OCI-M1 (cell line): ENCODE data around the gene TAT.

Experiments used
- DNase-seq: peaks from one replicate; lab custom pipeline; 2025; lab: John Stamatoyannopoulos, UW

The TAT gene

DNA sequence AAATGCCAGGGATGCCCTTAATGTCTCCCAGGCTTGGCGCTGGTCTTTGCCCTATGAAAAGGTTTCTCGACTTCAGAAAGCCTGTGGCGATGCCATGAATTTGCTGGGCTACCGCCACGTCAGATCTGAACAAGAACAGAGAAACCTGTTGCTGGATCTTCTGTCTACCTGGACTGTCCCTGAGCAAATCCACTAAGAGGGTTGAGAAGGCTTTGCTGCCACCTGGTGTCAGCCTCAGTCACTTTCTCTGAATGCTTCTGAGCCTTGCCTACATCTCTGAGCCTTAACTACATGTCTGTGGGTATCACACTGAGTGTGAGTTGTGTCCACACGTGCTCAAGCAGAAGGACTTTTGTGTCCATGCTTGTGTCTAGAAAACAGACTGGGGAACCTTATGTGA, 39.2 kb downstream of the TAT start:
- DNase-seq = peak; percentile 67

DNA sequence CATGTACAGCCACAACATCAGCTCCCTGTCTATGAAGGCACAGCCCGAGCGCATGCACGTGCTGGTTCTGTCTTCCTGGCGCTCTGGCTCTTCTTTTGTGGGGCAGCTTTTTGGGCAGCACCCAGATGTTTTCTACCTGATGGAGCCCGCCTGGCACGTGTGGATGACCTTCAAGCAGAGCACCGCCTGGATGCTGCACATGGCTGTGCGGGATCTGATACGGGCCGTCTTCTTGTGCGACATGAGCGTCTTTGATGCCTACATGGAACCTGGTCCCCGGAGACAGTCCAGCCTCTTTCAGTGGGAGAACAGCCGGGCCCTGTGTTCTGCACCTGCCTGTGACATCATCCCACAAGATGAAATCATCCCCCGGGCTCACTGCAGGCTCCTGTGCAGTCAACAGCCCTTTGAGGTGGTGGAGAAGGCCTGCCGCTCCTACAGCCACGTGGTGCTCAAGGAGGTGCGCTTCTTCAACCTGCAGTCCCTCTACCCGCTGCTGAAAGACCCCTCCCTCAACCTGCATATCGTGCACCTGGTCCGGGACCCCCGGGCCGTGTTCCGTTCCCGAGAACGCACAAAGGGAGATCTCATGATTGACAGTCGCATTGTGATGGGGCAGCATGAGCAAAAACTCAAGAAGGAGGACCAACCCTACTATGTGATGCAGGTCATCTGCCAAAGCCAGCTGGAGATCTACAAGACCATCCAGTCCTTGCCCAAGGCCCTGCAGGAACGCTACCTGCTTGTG, 40.0 kb downstream of the TAT start:
- no peak for DNase-seq

DNA sequence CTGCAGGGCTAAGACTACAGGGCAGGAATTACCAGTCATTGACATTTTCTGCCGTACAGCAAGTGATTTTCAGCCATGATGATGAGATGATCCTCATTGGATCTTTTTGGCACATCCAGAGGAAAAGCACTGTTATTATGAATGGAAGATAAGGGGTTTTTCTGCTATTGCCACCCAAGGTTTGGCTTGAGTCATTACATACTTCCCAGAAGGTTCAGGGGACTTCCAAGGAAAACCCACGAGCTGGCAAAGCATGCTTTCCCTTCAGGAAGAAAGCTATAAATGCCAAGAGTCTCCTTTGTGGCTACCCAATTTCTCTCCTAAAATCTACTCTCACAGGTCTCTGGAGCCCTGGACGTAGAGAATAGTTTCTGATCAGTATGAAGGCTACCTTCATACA, 44.5 kb downstream of the TAT start:
- no peak for DNase-seq

DNA sequence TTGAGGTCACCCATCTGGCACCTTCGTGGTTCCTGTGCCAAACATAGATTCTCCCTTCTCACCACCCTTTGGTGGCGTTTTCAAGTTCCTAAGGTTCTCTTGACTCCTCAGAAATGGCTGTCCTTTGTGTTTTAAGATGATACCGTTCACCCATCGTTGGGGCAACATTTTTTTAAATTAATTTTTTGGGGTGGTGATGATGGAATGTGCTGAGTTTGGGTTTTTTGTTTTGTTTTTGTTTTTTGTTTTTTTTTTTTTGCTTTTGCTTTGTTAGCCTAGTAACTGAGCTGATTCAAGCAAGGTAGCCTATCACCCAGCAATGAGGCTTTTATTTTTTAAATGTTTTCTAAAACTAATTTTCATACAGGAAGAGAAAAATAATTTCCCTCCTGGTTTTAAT, 48.0 kb downstream of the TAT start:
- no peak for DNase-seq

DNA sequence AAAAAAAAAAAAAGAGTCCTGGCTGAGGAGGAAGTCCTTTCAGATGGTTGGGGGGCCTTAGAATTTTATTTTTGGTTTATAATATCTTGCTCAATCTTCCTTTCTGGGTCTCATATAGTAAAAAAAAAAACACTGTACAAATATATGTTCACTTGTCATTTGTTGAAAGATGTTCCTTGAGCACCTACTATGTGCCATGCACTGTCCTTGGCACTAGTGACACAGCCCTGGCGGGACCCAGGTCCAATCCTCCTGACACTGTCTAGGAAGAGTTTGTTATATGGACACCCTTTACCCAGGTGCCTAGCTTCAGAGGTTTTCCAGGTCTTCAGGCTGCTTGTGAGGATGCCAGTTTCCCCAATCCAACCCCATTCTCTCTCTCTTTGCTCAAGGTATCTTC, 48.6 kb downstream of the TAT start:
- DNase-seq = no peak

DNA sequence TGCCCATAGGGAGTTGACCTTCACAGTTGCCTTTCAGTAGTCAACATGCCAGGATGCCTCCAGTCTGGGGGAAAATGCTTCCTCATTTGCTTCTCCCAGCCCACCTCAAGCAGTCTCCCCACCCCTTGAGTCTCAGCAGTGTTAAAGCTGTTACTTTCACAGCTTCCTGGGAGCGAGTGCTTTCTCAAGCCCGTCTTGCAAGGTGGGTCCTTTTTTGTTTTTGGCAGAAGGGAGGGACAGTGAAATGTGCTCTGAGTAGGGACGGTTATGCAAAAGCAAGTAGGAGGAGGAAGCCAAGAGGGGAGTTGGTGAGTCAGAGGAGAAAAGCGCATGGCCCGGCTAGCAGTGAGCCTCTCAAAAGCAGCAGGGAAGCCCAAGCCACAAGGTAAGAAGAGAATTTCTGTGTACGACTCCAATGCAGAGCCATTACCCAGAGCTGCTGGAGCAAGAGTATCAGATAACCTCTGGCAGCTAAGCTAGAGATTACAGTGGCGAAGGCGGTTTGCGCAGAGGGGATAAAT, 50.7 kb downstream of the TAT start, which contains the start of gene CHST4:
Gene CHST4 (plus strand): TSS at position 316 of the 521 bp plus-strand sequence. CDS start 10,252 bp downstream, outside the sequence.
- DNase-seq = peak; percentile 38

DNA sequence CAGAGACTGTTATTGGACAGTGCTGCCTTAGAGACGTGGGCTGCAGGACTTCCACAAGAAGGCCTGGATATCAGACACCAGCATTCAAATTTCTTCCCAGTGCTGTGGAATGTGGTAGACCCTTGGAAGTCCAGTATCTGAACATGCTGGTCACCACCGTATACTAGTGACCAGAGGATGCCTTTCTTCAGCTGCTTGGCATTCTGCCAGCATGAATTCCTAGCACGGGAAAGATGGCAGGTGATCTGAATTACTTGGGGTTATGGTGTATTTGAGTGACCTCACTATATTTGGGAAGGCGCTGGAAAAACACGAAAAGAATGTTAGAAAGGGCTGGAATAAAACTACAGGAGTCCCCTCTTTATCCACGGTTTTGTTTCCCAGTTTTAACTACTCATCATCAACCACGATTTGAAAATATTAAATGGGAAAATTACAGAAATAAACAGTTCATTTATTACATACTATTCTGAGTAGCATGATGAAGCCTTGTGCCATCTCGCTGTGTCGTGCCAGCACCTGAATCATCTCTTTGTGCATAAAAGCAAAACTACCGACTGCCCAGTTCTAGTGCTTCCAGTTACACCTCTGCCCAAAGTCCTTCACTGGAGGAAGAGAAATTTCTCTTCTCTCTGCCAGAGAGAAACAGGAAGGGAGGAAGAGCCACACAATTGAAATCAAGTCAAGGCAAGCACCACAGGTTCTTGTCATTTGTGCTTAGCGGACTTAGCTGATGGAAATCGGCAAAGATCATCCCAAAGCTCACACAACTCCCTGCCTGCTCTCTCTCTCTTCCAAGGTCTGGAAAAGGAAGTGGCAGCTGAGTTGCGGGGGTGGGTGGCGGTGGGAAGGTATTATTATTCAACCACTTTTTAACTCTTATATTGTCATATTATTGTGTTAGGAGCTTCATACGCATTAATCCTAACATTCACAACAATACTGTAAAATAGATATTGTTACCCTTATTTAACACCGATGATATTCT, 52.0 kb downstream of the TAT start:
- DNase-seq = no peak

DNA sequence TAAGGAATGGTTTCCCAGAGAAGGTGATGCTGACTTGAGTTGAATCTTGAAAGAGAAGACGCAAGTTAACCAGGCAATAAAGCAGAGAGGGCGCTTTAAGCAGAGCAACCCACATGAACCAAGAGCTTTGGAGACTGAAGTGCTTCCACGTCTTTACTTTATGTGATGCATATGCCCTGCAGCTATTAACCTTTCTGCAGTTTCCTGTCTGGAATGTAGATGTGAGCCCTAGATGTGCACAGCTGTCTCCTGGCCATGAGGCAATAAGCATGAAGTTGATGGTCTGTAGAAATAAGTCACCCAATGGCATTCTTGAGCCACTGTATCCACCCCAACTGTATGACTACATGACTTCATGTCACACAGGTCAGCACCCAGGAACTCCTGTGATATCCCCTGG, 56.3 kb downstream of the TAT start:
- no peak for DNase-seq
